Activated T-cell treated with anti-CD3 and anti-CD28 coated beads for 1 hour (primary cell): ENCODE results near the gene CALML5.

Experiments
- DNase-seq: peaks from one replicate; pipeline ENCODE4 v3.0.0-alpha.2; 2020; ENCODE audit warnings: low read depth

The CALML5 gene

GRCh38 chr10:5533098-5533731, 33.8 kb upstream of the CALML5 start:
- DNase-seq: no peak

DNA sequence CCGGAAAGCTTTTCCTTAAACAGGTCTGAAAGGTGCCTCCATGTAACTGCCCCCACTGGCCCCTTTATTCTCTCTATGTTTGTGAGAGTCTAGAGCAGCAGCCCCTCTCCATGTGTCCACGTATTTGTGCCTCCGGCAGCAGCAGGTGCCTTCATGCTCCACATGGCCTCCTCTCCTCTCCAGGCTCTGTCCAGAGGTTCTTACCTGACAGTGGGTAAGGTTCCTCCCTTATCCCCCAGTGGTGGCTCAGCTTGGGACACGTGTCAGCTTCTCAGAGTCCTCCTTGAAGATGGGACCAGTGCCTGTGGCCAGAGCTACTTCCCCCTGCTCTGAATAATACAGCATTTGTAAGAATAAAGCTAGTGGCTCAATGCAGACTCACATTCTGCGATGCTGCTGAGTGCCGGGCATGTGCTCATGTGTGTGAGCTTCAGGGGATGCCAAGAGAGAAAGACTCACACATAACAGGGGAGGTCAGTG, 33.3 kb upstream of the CALML5 start:
- DNase-seq: no peak

- DNase-seq: no peak
Observed at GRCh38 chr10:5532307-5532605, 32.9 kb upstream of the CALML5 start.

- DNase-seq: no peak
Observed at GRCh38 chr10:5531558-5532306, 32.4 kb upstream of the CALML5 start.

DNA sequence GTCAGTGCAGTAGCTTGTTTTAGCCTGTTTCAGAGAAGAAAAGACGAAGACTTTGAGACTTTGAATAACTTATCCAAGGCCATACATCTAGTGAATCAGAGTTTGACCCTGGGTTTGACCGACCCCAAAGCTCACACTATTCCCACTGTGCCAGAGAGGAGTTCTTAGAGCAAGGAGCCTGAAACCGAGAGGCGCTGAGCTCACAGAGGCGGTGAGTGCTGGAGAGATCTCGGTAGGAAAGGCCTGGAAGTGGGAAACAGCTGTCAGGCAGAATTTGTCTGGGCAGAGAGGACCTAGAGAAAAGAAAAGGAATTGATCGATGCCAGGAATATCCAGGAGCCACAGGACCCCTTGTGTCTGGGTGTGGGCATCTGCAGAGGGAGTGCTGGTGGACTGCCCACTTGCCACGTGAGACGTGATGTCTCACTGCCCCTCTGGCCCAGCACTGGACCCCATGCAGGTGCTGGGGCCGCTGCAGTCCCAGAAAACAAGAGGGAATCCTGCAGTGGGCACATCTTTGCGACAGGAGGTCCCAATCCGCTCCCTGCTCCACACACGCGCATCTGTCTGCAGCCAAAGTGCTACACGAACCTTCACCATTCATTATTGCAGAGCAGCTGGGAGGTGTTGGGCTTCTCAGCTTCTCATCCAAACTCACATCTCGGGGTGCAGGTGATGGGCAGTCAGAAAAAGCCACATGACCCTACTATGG, 31.6 kb upstream of the CALML5 start:
- DNase-seq: no peak

DNA sequence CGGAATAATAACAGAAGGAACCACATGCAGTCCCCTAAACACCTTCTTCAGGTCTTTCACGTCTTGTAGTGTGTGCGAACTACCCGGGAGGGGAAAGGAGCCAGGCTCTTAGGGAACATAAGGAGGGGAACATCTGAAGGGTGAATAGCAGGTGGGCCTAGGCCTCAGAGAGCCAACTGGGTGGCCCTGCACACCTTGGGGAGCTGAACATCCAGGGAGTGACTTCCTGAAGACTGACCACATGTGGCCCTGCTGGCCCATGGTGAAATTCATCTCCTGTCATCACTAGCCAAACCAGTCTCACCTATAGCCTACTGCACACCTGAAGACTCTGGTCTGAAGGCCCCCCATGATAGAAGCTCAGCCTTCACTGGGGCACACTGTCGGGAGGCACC, 31.0 kb upstream of the CALML5 start:
- DNase-seq: no peak

DNA sequence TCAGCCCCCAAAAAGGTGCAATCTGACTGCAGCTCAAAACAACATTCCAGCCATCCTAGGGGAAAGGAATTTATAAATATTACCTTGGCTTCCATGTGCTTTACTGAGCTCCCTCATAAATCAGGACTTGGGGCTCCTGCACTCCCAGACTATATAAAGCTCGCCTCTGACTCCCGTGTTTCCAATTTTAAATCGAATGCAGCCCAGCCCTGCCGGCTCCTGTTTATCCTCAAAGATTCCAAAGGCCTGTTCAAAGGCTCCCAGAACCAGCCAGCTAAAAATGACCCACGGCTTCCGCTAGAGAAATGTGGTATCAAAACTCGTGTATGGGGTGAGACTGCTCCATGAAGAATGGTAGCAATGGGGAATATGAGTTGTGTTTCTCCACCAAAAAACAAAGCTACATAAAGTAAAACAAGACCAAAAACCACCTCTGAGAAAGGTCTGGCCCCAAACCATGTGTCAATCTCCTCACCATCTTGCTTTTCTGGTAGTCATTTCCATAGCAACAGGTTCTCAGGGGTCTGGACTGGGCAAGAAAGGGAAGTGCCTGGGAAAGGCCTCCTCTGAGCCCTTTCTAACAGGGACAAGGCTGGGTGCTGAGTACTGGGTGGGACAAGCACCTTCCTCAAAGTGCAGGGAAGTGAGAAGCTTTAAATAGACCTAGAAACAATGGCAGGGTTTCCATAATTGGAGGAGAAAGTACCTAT, 30.5 kb upstream of the CALML5 start:
- no peak for DNase-seq

- no peak for DNase-seq
Observed at GRCh38 chr10:5528989-5529701, 29.8 kb upstream of the CALML5 start.

- DNase-seq: no peak
Observed at GRCh38 chr10:5527332-5528200, 28.2 kb upstream of the CALML5 start.

DNA sequence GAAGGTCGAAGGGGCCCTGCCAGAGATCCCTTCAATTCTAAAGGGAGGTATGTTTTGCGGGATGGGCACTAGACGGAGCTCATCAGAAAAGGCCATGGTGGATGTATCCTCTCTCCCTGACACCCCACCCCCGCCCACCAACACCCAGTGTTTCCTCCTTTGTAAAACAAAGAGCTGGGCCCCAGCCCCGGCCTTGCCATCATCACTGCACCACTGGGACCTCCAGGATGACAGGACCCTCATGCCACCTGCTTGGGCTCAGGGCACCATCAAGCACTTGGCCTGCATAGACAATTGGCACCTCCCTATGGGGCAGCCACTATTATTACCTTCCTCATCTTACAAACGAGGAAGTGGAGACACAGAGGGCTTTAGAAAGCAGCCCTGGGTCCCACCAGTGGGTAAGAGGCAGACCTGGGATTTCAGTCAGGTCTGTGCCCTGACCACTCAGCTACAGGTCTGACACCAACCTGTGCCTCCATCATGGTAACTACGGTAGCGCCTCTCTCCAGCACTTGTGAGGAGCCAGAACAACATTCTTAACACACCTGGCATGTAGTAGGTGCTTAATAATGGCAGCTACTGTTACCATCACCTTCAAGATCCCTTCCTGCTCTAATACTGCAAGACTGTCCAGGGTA, 27.4 kb upstream of the CALML5 start:
- no peak for DNase-seq

GRCh38 chr10:5525561-5526341, 26.4 kb upstream of the CALML5 start:
- DNase-seq: no peak

GRCh38 chr10:5524641-5525560, 25.5 kb upstream of the CALML5 start, which contains the start of gene CALML3:
Gene CALML3 (plus strand): TSS chr10:5524961. CDS start chr10:5525086, 125 bp downstream.
- no peak for DNase-seq

DNA sequence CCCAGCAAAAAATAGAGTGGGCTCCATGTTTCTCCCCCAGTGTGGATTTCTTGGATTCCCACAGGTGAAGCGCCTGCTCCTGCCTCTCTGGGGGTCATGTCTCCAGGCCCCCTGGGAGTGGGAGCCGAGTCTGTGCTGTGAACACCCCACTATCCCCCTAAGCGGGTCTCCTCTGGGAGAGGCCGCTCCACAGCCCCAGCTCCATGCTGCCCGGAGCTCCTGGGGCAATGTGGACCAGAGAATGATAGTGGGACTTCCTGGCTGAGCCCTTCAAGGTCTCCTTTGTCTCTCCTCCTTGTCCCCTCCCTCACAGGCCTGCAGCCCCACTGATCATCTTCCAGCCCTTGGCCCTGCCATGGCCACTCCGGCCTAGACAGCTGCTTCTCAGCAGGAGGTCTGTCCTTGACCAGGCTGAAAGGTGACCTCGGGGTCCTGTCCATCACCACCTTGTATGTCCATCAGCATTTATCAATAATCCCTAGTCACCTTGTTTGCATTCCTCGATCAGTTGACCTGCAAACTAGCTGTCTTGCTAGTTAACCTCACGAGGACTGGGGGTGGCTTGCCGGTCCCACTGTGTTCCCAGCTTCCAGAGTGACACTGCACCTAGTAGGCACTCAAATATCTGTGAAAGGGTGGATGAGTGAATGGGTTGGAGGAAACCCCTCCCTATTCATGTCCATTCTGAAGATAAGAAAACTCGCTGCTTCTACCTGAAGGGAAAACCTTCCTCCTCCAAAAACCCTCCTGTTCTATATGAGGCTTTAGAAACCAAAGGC, 24.6 kb upstream of the CALML5 start:
- no peak for DNase-seq

DNA sequence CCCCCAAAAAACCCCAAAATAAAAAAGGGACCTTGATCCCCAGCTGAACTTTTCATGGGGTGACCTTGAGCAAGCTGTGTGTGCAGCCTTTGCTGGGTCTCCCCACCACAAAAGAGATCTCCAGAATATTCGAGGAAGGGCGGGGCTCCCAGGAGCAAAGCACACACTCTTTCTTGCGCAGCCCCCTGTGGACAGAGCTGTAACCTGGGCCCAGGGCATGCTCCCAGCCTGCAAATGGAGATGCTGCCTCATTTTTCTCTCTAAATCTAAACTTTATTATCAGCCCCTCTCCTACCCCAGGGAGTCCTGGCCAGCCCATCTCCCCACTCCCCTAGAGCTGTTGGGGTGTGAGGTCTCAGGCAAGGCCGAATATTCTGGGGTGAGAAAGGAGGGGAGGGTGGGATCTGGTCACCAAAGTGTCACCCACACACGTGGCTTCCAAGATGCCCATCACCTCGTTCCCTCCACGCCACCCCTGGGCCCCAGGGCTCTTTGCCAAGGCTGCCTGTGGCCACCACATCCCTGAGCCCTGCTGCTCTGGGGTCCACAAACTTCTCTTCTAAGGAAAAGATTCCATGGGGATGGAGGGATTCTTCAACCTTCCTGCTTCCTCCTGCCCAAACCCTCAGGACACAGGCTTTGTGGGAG, 23.7 kb upstream of the CALML5 start:
- no peak for DNase-seq

DNA sequence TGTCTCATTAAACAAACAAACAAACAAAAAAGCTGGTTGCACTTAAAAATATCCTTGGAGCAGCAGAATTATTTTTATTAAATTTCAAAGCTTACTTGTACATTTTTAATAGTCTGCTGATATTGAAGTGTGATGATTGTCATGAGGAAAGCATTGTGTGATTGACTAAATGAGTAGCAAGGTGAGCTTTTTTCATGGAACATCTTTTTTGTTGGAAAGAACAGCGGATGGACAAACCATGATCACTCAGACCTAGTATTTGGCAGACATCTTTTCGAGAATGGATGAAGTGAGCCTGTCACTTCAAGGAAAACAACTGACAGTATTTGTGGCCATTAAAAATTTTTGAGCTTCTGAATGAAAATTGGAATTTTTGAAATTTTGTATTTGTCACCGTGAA, 19.7 kb upstream of the CALML5 start:
- DNase-seq: no peak

- no peak for DNase-seq
Observed at GRCh38 chr10:5518143-5518542, 18.8 kb upstream of the CALML5 start.

- no peak for DNase-seq
Observed at GRCh38 chr10:5517546-5517945, 18.2 kb upstream of the CALML5 start.
